ENCODE results near the gene MBOAT2.

MBOAT2 gene

DNA sequence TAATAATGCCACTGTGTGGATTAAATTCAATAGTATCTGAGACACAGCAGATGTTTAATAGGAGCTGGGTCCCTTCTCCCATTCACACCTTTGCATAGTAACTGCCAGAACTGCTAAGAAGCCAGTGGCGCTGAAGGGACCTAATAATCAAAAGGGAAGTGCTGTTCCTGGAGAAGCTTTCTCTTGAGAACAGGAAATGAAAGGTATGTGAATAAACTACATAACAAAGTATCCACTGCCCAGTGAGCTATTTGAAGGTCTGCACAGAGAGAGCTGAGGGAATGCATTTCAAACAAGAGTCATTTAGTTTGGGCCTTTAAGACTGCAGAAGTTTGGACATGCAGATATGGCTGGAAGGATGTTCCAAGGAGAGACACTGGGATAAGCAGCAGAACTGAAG, 110.0 kb downstream of the MBOAT2 start:
- DNase-seq, result peak; percentile 28

DNA sequence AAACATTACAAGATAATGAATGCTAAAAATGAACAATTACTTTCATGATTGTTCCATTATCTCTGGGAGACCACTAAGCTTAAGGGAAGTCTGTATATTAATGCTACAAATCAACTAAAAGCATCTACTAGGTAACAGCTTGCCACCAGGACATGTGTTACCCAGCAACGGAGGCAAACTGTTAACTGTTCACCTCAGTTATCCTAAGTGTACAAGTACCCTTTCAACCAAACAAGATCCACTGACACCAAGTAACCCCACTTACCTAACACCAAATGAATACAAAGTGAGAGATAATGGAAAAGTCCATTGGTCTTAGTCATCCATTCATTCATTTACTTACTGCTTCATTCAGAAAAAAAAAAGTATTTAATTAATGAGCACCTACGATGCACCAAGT, 111.4 kb downstream of the MBOAT2 start:
- no peak for DNase-seq

DNA sequence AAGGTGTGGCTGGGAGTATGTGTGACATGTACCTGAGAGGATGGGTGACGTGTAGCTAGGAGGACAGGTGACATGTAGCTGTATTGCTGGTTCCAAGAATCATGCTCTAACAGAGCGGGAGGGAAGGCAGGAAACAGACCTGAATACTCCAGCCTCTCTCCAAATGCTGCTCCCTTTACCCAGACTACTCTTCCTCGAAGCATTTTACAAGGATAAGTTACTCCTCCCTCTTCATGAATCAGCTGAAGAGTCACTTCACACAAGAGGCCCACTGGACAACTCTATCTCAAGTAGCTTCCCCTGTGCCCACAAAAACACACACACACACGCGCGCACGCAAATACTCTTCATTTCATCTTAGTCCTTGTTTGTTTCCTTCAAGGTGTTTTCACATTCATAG, 113.5 kb downstream of the MBOAT2 start:
- DNase-seq, result no peak

DNA sequence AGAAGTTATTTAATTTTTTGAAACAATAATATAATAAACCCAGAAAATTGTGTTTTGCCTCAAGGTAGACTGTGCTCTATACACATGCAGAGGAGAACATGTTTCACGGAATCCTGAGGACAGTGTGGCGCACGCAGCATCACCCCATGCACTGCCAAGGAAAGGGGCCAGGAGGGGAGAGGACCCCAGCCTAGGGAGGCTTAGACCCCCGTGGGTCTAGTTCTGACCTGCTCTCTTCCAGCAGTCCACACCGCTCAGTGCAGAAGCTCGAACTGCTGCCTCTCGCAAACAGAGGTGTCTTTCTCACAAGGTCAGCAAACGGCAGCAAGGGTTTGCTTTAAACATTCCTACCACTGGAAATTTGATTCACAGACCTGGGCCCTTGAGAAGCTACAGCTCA, 114.5 kb downstream of the MBOAT2 start:
- DNase-seq, result no peak

DNA sequence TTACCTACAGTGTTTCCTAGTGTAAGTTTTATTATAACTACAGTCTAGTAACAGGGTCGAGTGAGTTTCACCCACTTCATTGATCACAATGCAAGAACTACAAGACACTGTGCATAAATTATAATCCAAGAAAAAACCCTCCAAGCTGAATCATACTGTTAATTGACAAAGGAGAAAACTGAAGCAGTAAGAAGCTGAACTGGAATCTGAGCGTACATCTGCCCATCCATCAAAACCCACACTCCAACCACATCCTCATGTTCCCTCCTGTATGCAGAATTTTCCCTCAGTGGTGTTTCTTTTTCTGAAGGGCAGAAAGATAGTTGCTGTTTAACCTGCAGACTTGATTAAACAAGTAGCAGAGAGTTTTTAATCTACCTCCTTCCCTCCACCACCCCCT, 116.6 kb downstream of the MBOAT2 start:
- no peak for DNase-seq

DNA sequence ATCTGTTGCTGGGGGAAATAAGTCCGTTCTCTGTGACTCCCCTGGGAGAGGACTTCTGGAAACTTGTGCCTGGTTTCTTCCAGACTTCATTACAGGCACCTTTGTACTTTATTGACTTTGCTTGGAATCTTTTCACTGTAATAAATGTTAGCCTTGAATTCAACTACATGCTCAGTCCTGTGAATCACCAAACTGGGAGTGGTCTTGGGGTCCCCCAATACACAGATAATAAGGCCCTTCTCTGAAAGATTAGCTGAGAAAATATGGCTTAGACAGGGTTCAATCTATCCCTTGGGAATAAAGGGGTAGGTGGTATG, 117.3 kb downstream of the MBOAT2 start:
- DNase-seq, result no peak

DNA sequence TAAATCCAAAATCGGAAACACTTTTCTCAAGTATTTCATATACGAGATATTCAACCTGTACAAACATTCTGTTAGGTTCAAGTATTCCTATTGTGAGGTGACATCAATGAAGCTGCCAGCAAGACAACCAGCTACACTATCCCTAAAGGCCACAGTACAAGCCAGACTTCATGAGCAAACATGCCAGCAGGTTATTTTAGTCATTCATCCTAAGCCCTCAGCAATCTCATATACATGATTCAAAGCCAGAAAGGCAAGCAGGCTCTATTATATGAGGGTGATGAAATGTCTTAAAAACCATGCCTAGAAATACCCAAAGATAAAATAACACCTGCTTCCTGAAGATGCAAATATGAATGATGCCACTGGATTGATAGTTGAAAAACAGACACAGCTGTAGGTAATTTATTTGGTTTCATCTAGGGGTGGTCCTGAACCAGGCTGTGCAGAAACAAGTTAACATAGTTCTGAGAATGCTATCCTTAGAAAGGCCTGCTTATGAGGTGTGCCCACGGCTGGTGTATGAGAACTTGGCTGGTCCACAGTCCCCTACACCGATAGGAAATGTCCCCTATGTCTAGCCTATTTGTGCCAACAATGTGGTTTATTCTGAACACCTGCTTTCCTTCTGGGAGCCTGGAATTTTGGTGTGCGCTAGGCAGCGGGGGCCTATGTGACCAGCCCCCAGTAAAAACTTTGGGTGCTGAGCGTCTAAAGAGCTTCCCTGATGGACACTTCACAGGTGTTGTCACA, 117.9 kb downstream of the MBOAT2 start:
- peak; percentile 88 for DNase-seq

DNA sequence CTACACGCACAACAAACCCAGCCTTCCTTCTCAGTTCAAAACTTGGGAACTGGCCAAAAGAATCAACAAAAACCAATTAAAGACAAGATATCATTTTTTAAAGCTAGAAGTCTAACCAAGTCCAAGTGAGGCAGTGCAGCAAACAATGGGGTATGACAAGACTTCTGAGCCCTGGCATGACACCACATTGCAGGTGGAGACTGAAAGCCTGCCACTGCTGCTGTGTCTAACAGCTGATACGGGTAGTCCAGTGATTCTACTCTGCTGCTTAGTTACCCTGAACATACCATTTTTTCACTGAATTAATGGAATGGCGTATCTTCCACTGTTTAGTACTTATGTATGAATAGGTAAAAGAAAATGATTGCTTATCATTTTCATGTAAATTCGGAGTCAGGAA, 118.7 kb downstream of the MBOAT2 start:
- no peak for DNase-seq

DNA sequence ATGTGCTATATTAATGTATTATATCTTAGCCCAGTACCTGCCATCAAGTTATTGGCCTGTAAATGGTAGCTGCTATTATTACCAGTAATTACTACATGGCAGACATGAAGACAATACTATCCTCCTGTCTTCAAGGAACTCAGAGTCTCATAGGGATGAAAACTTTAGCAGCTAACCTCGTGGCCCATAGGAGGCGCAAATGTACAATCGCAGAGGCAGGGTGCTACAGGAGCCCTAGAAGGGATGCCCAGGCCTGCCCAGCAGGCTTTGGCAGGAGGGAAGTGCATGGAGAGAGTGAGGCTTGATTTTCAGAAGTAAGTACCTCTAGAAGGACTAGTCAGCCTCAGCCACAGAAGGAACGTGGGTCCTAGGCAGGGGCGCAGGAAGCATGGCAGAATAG, 121.4 kb downstream of the MBOAT2 start:
- DNase-seq, result no peak

DNA sequence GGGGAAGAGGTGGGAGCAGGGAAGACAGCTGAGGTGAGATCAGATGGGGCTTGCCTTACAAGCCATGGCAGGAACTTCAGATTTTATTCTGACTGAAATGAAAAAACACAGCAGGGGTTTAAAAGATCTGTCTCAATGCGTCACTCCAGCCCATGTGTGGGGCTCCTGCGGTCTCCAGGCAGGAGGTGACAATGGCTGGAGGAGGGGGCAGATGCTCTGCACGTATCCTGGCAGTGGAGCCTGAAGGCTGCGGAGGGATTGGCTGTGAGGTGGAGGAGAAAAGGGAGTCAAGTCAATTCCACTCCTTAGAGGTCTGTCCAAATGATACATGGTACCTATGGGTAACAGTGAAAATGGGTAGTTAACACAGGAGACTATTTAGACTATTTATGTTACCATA, 125.6 kb downstream of the MBOAT2 start:
- no peak for DNase-seq

DNA sequence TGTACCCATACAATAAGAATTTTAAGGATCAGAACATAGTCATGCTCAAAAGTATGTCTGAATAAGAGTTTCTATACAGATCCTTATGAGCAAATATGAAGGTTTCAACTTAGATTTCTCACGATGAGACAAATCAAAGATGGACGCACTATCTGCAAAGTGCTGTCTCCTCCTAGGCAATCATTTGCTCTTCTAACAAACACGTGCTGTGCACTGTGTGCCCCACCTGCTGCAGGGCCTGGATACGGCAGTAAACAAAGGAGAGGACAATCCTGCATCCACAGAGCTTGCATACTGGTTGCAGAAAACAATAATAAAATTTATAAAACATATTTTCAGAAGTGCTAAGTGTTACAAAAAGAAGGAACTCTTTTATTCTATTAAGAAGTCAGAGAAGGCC, 126.2 kb downstream of the MBOAT2 start:
- DNase-seq, result no peak

DNA sequence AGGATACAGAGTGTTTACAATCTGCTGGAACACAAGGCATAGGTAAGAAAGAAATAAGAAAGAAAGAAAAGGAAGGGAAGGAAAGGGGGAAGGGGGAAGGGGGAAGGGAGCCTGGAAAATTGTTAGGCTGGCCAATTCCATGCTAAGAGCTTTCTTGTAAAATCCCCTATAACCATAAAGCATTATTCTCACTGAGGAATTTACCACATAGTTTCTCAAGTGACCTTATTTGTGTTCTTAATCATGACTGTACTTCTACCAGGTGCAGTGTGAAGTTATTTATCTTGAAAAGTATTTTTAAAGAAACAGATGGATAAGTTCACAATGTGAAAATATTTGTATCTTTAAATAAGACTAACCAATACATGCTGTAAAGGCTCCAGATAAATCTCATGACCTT, 126.9 kb downstream of the MBOAT2 start:
- no peak for DNase-seq

DNA sequence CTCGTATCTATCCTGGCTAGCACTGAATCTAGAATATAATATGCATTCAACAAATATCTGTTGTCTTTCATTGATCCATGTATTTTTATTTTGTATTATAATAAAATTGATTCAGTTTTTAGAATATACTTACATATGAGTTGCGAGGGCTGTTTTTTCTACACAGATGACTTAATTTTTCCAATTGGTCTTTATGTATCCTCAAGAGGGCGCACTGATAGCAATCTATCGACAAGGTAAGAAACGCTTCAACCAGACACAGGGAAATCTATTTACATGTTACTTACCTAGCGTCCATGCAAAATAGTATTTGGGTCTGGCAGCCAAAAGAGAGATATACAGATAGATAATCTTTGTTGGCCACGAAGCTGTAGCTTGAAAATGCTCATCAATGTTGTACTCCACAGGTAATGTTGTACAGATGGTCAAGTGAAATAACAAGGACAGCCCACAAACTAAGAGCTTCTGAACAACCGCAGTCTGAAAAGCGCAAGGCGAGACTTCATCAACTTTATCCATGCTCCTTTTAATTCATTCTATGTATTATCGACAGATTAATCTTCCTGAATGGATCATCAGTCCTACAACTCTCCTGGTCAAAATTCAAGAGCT, 130.6 kb downstream of the MBOAT2 start:
- DNase-seq, result peak; percentile 88

DNA sequence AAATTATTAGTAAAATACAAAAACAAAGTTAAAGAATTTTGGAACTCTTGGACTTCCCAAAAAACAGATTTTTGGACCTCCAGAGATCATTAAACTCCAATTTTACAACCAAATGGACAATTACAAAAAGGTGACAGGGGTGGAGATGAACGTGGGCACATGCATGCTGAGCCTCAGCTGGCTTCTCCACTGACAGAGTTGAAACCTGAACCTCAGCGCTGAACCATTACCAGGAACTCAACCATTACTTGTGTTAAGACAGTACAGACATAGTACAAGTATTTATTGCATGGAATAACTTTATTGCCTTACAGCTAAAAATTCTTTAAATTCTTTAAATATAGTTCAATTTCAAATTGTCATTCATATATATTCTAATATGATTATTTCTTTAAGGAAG, 133.0 kb downstream of the MBOAT2 start:
- DNase-seq, result no peak

DNA sequence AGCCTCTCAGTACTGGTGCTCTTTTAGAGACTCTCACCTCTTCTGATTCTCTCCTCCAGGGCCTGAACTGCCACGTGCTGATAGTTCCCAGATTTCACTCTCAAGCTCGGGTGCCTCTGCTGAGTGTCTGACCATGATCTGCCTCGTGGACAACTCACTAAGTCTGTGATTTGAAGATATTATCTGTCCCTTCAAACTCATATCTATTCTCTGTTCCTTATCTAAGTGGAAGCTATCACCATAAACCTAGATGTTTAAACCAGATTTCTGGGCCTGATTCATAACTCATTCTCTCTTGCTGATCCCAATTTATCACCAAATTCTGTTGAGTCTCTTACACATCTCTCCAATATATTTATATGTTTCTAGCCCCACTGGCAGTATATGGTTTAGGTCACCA, 136.1 kb downstream of the MBOAT2 start:
- no peak for DNase-seq

DNA sequence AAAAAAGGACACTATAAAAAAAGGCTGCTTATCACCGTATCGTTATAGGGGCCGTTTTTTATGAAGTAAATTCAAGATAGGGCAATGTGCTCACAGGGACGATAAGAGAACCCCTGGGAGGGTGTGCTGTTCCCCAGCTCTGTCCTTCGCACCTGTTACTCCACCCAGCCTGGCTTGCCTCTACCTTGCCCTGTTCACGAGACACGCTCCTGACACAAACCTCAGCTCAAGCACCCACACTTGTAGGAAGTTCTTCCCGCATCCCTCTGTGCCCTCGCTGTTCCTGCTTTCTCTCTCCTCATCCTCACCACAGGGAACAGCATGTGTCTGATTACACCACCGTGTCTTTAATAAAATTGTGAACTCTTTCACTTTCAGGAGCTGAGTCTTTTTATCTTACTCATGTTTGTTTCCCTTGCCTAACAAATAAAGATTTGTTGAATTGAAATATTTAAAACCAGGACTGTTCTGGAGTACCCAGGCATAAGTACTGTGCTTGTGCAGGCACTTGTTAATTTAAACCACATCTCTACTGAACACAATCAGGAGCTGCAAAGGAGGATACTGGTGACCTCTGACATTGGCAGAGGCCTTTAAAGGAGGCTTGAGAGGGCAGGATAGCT, 140.0 kb downstream of the MBOAT2 start:
- DNase-seq, result no peak

DNA sequence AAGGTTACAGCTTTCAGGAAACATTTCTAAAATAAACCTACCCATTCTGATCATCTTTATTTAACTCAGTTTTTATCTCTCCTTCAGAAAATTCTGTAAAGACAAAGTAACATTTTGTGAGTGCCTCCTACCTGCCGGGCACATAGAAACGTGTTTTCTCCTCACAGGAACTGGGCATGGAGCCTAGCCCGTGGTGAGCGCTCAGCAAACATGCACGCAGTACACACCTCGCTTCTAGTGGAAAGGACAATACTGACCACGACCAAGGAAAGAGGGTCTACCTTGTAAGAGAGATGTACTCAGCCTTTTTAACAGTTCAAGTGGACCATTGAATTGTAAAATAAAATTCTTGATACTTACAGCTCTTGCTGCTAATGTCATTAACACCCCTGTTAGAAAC, 141.3 kb downstream of the MBOAT2 start:
- no peak for DNase-seq

DNA sequence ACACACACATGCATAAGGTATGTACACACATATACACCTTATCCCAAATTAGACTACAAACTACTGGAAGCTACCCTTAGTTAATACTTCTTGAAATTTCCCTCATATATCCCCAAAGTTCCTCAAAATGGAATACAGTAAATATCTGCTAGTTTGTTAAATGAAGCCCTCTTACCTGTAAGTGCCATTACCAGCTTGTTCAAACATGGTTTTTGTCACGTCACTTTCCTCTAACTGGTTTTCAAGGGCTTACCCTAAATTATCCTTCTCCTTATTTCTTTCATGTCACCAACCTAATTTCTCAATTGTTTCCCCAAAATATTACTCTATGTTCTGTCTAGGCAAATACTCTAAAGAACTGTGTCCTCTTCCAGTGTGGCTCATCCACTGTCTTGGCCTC, 141.7 kb downstream of the MBOAT2 start:
- no peak for DNase-seq

DNA sequence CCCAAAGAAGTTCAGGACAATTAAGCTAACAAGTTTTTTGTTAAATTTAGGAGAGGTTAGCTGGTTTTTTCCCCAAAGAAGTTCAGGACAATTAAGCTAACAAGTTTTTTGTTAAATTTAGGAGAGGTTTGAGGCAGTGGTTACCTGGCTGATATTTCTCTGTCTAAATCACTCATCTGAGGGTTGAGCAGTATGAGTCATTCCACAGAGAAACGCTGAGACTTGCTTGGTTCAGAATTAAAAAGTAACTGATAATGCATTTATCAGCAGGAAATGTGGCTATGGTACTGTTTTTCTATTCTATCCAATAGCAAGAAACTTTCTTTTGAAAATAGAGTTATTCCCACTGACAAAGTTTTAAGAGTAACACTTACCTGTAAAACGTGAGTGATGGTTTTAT, 143.2 kb downstream of the MBOAT2 start:
- DNase-seq, result no peak

DNA sequence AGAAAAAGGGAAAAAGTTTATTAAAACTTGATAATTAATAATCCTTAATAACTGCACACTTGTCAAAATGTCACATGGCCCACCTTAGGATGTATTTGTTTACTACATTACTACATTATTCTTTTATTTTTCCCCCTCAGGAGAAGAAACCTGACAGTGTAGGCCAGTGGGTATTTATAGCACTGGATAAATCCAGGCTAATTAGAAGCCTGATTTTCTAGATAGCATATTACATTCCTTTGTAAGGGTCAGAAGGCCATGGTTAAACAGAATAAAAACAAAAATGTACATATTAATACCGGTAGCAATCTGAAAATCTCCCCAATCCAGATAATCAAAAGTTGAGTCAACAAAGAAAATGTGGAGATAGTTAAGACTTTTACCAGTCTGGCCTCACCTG, 144.6 kb downstream of the MBOAT2 start:
- DNase-seq, result no peak

DNA sequence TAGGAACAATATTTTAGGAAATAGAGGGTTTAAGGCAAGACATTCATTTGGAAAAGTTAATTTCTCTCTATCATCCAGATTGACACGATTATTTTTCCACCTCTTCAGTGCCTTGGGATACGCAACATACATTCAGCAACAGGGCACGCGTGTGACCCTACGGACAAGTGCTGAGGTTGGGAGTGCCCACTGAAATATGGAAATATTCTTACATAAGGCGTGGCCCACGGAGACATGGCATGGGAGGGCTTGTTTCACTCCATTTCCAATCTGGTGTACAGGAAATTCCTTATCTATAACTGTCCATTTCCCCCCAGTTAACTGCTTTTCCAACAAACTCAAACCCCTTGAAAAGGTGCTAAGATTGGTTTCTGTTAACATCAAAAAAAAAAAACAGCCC, 145.2 kb downstream of the MBOAT2 start:
- no peak for DNase-seq

DNA sequence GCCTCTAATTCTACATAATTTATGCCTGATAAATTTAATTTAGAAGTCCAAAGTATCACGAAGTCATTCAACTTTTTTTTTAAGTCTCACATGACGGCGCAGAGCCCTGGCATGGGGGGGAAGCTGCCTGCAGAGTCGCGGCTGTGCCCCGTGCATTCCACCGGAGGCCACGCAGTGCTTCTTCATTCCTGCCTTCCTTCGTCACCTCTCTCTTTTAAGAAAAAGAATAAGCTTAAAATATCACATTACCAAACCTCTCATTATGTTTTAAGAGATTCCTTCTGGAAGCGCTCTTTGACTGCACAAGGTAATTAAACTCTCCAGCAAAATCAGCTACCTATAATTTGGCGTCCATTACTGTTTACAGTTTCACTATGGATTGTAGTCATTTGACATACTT, 145.8 kb downstream of the MBOAT2 start:
- no peak for DNase-seq

DNA sequence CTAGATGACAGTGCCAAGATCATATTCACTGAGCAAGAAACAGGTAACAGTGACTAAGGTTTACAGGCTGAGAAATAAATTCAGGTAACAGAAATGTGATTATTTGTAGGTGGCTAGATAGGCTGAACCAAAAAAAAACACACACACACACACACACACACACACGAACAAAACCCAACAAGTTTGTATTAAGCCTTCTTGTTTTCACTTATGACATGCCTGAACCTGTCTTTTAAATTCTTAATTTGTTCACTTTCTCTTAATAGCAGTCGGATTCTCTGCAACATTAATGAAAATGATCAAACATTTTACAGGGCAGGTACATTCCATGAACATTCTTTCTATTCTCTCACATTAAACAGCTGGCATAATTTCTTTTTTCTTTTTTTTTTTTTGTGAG, 147.3 kb downstream of the MBOAT2 start:
- DNase-seq, result no peak

DNA sequence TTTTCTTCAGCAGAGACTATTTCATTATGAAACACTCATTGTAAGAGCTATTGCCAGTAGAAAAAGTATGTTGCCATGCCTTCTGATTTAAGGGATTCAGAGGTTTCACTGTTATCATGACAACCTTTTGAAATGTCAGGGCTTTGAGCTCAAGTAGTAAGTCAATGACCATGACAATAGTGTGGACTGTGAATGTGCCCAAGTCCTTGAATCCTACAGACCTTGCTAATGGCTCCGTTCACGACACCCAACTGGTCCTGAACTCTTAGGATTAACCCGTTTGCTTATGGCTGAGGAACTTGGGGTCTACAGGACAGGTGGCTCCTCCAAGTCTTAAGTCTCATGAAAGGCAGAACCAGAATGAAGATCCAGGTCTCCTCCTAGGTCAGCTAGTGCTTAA, 148.5 kb downstream of the MBOAT2 start:
- DNase-seq, result no peak

DNA sequence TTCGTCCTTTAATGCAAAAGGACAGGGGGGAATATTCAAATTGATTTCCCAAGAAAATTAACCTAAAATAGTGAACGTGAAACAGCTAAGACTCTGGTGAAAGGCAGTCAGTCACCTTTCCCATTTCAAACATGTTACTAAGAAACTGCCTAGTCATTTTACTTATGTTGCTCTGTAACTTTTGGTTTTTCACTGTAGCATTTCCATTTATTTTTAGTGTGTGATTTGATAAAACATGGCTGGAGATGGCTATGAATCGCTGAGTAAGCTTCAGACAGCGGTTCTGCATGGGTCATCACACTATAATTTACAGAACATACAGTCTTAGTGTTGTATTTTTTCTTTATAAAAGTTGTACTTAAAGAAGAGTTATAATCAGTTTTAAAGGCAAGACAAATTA, 150.1 kb downstream of the MBOAT2 start:
- DNase-seq, result no peak
